Measurements from ENCODE around the gene CADPS2. TPM values are rescaled to one million over a fixed set of nuclear protein-coding genes. Genes with fewer than 3 reads are reported as not detected.

The CADPS2 gene
- total and polyA plus RNA-seq, 4 donors = 16.0 to 76.7 (median 27.7) TPM

DNA sequence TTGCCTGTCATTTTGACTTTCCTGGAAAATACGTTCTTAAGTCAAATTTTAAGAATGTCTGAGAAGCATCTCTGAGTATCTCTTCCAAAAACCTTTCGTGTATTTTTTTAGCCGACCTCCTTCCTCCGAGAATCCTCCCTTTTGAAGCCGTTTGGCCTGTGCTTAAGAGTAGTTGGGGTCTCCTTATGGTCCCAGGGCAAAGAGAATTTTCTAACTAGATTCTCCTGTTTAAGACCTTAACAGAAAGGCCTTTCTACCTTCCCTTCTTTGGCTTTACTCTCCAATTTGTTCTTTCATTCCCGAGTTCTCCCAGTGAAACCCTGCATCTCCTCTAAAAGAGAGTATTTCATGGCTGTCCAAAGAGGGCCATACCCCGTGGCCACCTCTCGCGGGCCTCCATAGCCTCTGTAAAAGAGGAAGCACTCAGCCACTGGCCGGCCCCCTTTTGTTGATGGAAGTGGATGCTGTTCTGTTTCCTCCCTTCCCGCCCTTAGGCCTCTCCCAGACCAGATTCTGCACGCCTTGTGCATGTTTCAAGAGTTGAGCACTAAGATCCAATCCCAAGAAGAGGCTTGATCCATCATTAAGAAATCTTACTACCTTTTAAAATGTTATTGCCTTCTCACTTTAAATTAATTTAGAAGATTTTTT lies 575.1 kb downstream of the CADPS2 start:
- TF ChIP-seq, protein P1, sequence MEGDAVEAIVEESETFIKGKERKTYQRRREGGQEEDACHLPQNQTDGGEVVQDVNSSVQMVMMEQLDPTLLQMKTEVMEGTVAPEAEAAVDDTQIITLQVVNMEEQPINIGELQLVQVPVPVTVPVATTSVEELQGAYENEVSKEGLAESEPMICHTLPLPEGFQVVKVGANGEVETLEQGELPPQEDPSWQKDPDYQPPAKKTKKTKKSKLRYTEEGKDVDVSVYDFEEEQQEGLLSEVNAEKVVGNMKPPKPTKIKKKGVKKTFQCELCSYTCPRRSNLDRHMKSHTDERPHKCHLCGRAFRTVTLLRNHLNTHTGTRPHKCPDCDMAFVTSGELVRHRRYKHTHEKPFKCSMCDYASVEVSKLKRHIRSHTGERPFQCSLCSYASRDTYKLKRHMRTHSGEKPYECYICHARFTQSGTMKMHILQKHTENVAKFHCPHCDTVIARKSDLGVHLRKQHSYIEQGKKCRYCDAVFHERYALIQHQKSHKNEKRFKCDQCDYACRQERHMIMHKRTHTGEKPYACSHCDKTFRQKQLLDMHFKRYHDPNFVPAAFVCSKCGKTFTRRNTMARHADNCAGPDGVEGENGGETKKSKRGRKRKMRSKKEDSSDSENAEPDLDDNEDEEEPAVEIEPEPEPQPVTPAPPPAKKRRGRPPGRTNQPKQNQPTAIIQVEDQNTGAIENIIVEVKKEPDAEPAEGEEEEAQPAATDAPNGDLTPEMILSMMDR (IDR thresholded peaks at IDR 0.05; ENCODE audit: control extremely low read depth, extremely low read depth) = no peak
- Histone ChIP-seq H3K27ac (ENCODE audit: low read depth in 1 of 2, low read length in 1 of 2) (no peak overlapping the region), H3K36me3 (ENCODE audit: control insufficient read depth in 4 of 4, insufficient read depth in 4 of 4, low read length in 4 of 4) (no peaks in the 10 kb centered on the region), H3K9me3 (ENCODE audit: control insufficient read depth in 4 of 4, insufficient read depth in 3 of 4, low read length in 3 of 4) (peaks cover 0 to 12% (median 0%) of the 10 kb centered on the region in 4 donors), H3K4me3 (no peak overlapping the region), H3K9ac (ENCODE audit: insufficient read depth in 1 of 2, low read length in 2 of 2) (no peak overlapping the region), H3K27me3 (ENCODE audit: control insufficient read depth in 3 of 3, insufficient read depth in 3 of 3, low read length in 2 of 3) (peaks cover 19 to 98% (median 96%) of the 10 kb centered on the region in 3 donors), H3K4me1 (ENCODE audit: control insufficient read depth in 5 of 5, insufficient read depth in 5 of 5, low read length in 5 of 5) (peaks cover 0 to 26% (median 1%) of the 10 kb centered on the region in 5 donors)
- no peak for ATAC-seq (ENCODE audit: insufficient read depth, low FRiP score)
- WGBS, 2 donors = 14 to 28% methylated on average over 12 of the region's 12 CpGs
- peak in 2 of 3 donors; percentile 35 to 50 for DNase-seq

DNA sequence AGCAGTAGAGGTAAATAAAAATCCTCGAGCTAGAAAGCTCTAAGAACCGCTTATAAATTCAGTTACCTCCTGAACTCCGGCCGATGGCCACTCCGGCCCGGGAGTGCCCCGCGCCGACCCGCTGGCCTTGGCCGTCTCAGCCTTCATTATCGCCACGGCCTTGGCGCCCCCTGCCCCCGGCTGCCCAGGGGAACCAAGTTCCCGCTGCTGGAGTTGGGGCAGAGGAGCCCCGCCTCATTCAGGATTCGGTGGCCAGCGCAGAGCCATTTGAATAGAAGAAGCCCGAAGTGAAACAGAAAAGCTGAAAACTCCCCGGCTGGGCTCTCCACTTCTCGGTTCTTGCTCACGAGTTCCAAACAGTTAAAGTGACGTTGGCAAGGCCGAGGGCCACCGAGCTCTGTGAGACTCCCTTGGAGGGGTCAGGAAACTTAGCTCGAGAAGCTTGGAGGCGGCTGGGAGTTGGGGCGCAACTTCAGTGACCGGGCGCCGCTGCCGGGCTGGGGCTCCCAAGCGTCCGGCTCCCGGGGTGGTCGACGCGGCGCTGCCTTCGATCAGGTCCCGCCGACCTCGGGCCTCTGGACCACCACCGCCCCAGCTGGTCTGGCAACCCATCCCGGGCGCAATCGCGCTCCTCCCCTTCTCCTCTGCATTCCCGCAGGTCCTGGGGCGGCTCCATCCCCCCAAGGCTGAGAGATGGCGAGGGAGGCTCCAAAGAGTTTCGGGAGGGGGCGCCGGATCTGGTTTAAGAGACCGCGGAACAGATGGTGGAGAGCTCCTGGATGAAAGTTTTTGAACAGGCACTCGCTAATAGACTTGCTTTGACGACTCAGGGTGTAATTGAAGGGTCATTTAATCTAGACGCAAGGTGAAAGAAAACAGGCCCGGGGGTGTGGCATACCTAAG lies 575.9 kb downstream of the CADPS2 start:
- no peaks in the 10 kb centered on the region for H3K36me3 ChIP-seq (ENCODE audit: control insufficient read depth in 4 of 4, insufficient read depth in 4 of 4, low read length in 4 of 4)
- peak overlapping the region; percentile 15 for H3K4me3 ChIP-seq
- TF ChIP-seq, protein P1 (IDR thresholded peaks at IDR 0.05; ENCODE audit: control extremely low read depth, extremely low read depth) = no peak
- H3K9me3 ChIP-seq (ENCODE audit: control insufficient read depth in 4 of 4, insufficient read depth in 3 of 4, low read length in 3 of 4) = peaks cover 0 to 10% (median 0%) of the 10 kb centered on the region in 4 donors
- ATAC-seq (ENCODE audit: insufficient read depth, low FRiP score) (no peak), DNase-seq (peak; percentile 62 to 71 (median 66))
- peaks cover 22 to 98% (median 95%) of the 10 kb centered on the region in 3 donors for H3K27me3 ChIP-seq (ENCODE audit: control insufficient read depth in 3 of 3, insufficient read depth in 3 of 3, low read length in 2 of 3)
- H3K9ac ChIP-seq (ENCODE audit: insufficient read depth in 1 of 2, low read length in 2 of 2) = peak overlapping the region in 1 of 2 donors; percentile 31
- peaks cover 0 to 34% (median 7%) of the 10 kb centered on the region in 5 donors for H3K4me1 ChIP-seq (ENCODE audit: control insufficient read depth in 5 of 5, insufficient read depth in 5 of 5, low read length in 5 of 5)
- no peak overlapping the region for H3K27ac ChIP-seq (ENCODE audit: low read depth in 1 of 2, low read length in 1 of 2)
- WGBS, 2 donors = 2 to 4% methylated on average over 60 to 61 of the region's 61 CpGs

DNA sequence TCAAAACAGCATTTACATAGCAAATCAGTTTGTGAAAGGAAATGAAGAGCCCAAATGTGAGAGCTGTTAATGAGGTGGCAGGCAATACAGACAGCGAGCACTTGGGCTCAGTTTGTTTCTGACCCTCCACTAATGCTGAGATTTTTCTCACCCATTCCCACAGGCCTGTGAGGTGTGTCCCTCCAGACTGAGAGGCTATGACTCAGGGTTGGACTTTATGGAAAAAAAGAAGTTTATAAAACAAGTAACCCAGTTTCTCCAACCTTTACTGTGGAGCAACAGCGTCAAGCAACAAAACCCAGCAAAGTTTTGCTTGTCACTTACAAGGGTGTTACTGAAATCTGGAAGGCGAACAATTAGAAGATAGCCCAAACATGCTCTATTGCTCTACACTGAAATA lies 576.8 kb downstream of the CADPS2 start:
- Histone ChIP-seq H3K4me3 (no peak overlapping the region), H3K36me3 (ENCODE audit: control insufficient read depth in 4 of 4, insufficient read depth in 4 of 4, low read length in 4 of 4) (no peaks in the 10 kb centered on the region), H3K9ac (ENCODE audit: insufficient read depth in 1 of 2, low read length in 2 of 2) (no peak overlapping the region), H3K27me3 (ENCODE audit: control insufficient read depth in 3 of 3, insufficient read depth in 3 of 3, low read length in 2 of 3) (peaks cover 14 to 98% (median 90%) of the 10 kb centered on the region in 3 donors), H3K27ac (ENCODE audit: low read depth in 1 of 2, low read length in 1 of 2) (no peak overlapping the region), H3K4me1 (ENCODE audit: control insufficient read depth in 5 of 5, insufficient read depth in 5 of 5, low read length in 5 of 5) (peaks cover 0 to 39% (median 12%) of the 10 kb centered on the region in 5 donors), H3K9me3 (ENCODE audit: control insufficient read depth in 4 of 4, insufficient read depth in 3 of 4, low read length in 3 of 4) (peaks cover 0 to 7% (median 0%) of the 10 kb centered on the region in 4 donors)
- ATAC-seq (ENCODE audit: insufficient read depth, low FRiP score) (no peak), DNase-seq (peak in 1 of 3 donors; percentile 46)
- 22 to 36% methylated on average over 3 of the region's 3 CpGs for WGBS, 2 donors
- TF ChIP-seq, protein P1 (IDR thresholded peaks at IDR 0.05; ENCODE audit: control extremely low read depth, extremely low read depth) = no peak

Data from lung (tissue), 12 donors.